ENCODE measurements around the gene PARD3.

Gene PARD3

GRCh38 chr10:34499612-34500279, 315.4 kb downstream of the PARD3 start:
- TF ChIP-seq, protein P1, sequence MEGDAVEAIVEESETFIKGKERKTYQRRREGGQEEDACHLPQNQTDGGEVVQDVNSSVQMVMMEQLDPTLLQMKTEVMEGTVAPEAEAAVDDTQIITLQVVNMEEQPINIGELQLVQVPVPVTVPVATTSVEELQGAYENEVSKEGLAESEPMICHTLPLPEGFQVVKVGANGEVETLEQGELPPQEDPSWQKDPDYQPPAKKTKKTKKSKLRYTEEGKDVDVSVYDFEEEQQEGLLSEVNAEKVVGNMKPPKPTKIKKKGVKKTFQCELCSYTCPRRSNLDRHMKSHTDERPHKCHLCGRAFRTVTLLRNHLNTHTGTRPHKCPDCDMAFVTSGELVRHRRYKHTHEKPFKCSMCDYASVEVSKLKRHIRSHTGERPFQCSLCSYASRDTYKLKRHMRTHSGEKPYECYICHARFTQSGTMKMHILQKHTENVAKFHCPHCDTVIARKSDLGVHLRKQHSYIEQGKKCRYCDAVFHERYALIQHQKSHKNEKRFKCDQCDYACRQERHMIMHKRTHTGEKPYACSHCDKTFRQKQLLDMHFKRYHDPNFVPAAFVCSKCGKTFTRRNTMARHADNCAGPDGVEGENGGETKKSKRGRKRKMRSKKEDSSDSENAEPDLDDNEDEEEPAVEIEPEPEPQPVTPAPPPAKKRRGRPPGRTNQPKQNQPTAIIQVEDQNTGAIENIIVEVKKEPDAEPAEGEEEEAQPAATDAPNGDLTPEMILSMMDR (IDR thresholded peaks at IDR 0.05; ENCODE audit: insufficient read depth, low read depth, low read length, missing control alignments), result no peak
- no peak for DNase-seq (ENCODE audit: low read depth)
- no peak overlapping the region for H3K4me3 ChIP-seq (ENCODE audit: low read depth, low read length)

DNA sequence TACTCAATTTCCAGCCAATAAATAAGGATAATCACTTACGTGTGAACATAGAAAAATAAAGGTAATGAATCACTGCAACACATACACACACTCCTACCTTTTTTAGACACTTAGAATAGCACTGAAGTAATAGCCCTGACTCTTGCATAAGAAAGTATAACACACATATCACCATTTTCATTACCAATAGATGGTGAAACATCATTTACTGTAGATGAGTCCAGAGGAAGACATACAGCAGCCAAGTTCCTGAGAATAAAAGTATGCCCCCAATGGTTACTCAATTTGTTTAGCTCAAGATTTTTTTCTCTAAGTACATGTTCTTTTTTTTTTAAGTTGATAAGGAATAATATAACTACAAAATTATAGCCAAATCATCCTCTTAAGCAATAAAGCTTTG, 316.3 kb downstream of the PARD3 start:
- TF ChIP-seq, protein P1 (IDR thresholded peaks at IDR 0.05; ENCODE audit: insufficient read depth, low read depth, low read length, missing control alignments), result no peak
- H3K4me3 ChIP-seq (ENCODE audit: low read depth, low read length), result no peak overlapping the region
- no peak for DNase-seq (ENCODE audit: low read depth)

GRCh38 chr10:34495938-34496337, 319.2 kb downstream of the PARD3 start:
- TF ChIP-seq, protein P1 (IDR thresholded peaks at IDR 0.05; ENCODE audit: insufficient read depth, low read depth, low read length, missing control alignments), result no peak
- H3K4me3 ChIP-seq (ENCODE audit: low read depth, low read length), result no peak overlapping the region
- DNase-seq (ENCODE audit: low read depth), result peak; percentile 4

DNA sequence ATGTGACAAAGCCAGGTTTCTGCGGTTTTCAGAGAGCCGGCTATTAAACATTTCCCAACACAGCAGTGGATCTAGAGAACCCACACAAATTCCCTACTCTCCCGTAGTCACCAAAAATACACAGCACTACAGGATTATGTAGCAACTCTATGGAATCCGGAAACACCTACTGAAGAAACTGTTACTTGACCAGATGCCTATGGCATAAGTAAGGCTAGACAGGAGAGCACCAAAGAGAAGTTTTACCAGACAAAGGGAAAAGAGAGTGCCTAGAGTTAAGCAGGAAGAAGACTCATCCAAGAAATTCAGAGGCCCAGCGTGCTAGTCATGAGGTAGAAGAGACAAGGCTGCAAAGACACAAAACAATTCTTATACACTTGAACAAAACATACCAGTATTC, 321.1 kb downstream of the PARD3 start:
- H3K4me3 ChIP-seq (ENCODE audit: low read depth, low read length), result no peak overlapping the region
- TF ChIP-seq, protein P1 (IDR thresholded peaks at IDR 0.05; ENCODE audit: insufficient read depth, low read depth, low read length, missing control alignments), result no peak
- no peak for DNase-seq (ENCODE audit: low read depth)

- no peak for DNase-seq (ENCODE audit: low read depth)
- TF ChIP-seq, protein P1 (IDR thresholded peaks at IDR 0.05; ENCODE audit: insufficient read depth, low read depth, low read length, missing control alignments), result no peak
- H3K4me3 ChIP-seq (ENCODE audit: low read depth, low read length), result no peak overlapping the region
Measured at GRCh38 chr10:34492081-34492480, 323.0 kb downstream of the PARD3 start.

DNA sequence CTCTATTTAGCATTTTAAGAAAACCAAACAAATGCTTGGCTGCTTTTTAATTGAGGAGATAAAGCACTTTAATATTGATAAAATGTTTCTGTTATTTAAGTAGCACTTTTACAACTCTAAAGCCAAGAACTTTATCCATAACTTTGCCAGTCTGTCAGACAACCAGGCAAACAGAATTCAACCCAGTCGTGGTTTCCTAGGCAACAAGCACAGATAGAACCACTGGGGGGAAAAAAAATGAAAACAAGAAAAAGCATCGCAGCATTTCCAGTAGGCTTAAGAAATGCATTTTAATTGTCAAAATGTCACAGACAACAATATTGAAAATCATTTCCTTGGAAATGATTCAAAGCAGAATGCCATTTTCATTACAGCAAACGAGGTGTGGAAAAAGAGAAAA, 323.4 kb downstream of the PARD3 start:
- TF ChIP-seq, protein P1 (IDR thresholded peaks at IDR 0.05; ENCODE audit: insufficient read depth, low read depth, low read length, missing control alignments), result no peak
- no peak for DNase-seq (ENCODE audit: low read depth)
- H3K4me3 ChIP-seq (ENCODE audit: low read depth, low read length), result no peak overlapping the region
